Middle frontal gyrus (tissue), 1 donor: Measurements from ENCODE around the gene OGT.

Experiments used
- DNase-seq: peaks from one replicate; pipeline ENCODE4 v3.0.0-alpha.2; 2015; ENCODE audit warnings: low spot score; ENCODE audit errors: extremely low spot score

The OGT gene

GRCh38 chrX:71622032-71622575 is 89.2 kb downstream of the OGT start:
- DNase-seq = no peak

GRCh38 chrX:71622576-71623450 is 89.9 kb downstream of the OGT start:
- no peak for DNase-seq

- DNase-seq = no peak
Observed at GRCh38 chrX:71623714-71624113, 90.8 kb downstream of the OGT start.

GRCh38 chrX:71625471-71625870 is 92.6 kb downstream of the OGT start:
- no peak for DNase-seq
